ENCODE measurements around the gene SLC22A23. TPM values are rescaled to one million over a fixed set of nuclear protein-coding genes. Genes with fewer than 3 reads are reported as not detected.

Gene SLC22A23
- total RNA-seq, 4 donors from 2014 or later: 26.6 to 42.6 (median 37.6) TPM

- Histone ChIP-seq H3K4me3 (no peak overlapping the region), H3K27ac (no peak overlapping the region), H3K4me1 (peaks cover 0 to 68% (median 13%) of the 10 kb centered on the region in 3 donors), H3K36me3 (no peaks in the 10 kb centered on the region), H3K9me3 (no peaks in the 10 kb centered on the region), H3K27me3 (no peaks in the 10 kb centered on the region)
- DNase-seq: no peak
- no peak for TF ChIP-seq CTCF (IDR thresholded peaks at IDR 0.05)
- no peak for TF ChIP-seq POLR2A (IDR thresholded peaks at IDR 0.05)
- intact Hi-C loops (cut with DNase I): no loop called here
- WGBS, 2 donors: 79 to 81% methylated on average over 8 of the region's 8 CpGs
Observed at GRCh38 chr6:3349388-3350251, 107.2 kb downstream of the SLC22A23 start.

- no peak for DNase-seq
- no peak overlapping the region for H3K27ac ChIP-seq
Observed at GRCh38 chr6:3348821-3349220, 108.0 kb downstream of the SLC22A23 start.

GRCh38 chr6:3347826-3348225 lies 109.0 kb downstream of the SLC22A23 start:
- TF ChIP-seq POLR2A (IDR thresholded peaks at IDR 0.05) (no peak), CTCF (IDR thresholded peaks at IDR 0.05) (no peak)
- Histone ChIP-seq H3K4me3 (no peak overlapping the region), H3K27me3 (no peaks in the 10 kb centered on the region), H3K36me3 (no peaks in the 10 kb centered on the region), H3K27ac (no peak overlapping the region), H3K9me3 (no peaks in the 10 kb centered on the region), H3K4me1 (peaks cover 0 to 52% (median 11%) of the 10 kb centered on the region in 3 donors)
- WGBS, 2 donors: 83 to 95% methylated on average over 6 to 7 of the region's 7 CpGs
- DNase-seq: no peak
- intact Hi-C loops (cut with DNase I): no loop called here

More at GRCh38 chr6:3348821-3349220, 108.0 kb downstream of the SLC22A23 start:
- H3K4me3 ChIP-seq: no peak overlapping the region
- no peaks in the 10 kb centered on the region for H3K9me3 ChIP-seq
- TF ChIP-seq POLR2A (IDR thresholded peaks at IDR 0.05) (no peak), CTCF (IDR thresholded peaks at IDR 0.05) (no peak)
- intact Hi-C loops (cut with DNase I): no loop called here
- peaks cover 0 to 61% (median 11%) of the 10 kb centered on the region in 3 donors for H3K4me1 ChIP-seq
- H3K36me3 ChIP-seq: no peaks in the 10 kb centered on the region
- 60 to 86% methylated on average over 1 to 7 of the region's 7 CpGs for WGBS, 2 donors
- no peaks in the 10 kb centered on the region for H3K27me3 ChIP-seq

- H3K4me1 ChIP-seq: peaks cover 0 to 47% (median 11%) of the 10 kb centered on the region in 3 donors
- no peaks in the 10 kb centered on the region for H3K36me3 ChIP-seq
- no peak overlapping the region for H3K27ac ChIP-seq
- TF ChIP-seq CTCF (IDR thresholded peaks at IDR 0.05) (no peak), POLR2A (IDR thresholded peaks at IDR 0.05) (no peak)
- no peaks in the 10 kb centered on the region for H3K27me3 ChIP-seq
- DNase-seq: no peak
- intact Hi-C loops (cut with DNase I): no loop called here
- 98 to 100% methylated on average over 3 to 7 of the region's 7 CpGs for WGBS, 2 donors
- H3K4me3 ChIP-seq: no peak overlapping the region
- no peaks in the 10 kb centered on the region for H3K9me3 ChIP-seq
Observed at GRCh38 chr6:3347247-3347646, 109.6 kb downstream of the SLC22A23 start.

GRCh38 chr6:3346476-3346875 lies 110.4 kb downstream of the SLC22A23 start:
- Histone ChIP-seq H3K4me1 (peaks cover 0 to 47% (median 11%) of the 10 kb centered on the region in 3 donors), H3K4me3 (no peak overlapping the region), H3K36me3 (no peaks in the 10 kb centered on the region), H3K9me3 (no peaks in the 10 kb centered on the region), H3K27me3 (no peaks in the 10 kb centered on the region), H3K27ac (no peak overlapping the region)
- no peak for TF ChIP-seq POLR2A (IDR thresholded peaks at IDR 0.05)
- intact Hi-C loops (cut with DNase I): no loop called here
- 93 to 94% methylated on average over 2 of the region's 2 CpGs for WGBS, 2 donors
- no peak for DNase-seq
